Measurements from ENCODE around the gene AMOT. TPM values are rescaled to one million over a fixed set of nuclear protein-coding genes. Genes with fewer than 3 reads are reported as not detected.

The AMOT gene
- total RNA-seq, 4 donors from 2014 or later, result 6.1 to 26.0 (median 10.4) TPM

DNA sequence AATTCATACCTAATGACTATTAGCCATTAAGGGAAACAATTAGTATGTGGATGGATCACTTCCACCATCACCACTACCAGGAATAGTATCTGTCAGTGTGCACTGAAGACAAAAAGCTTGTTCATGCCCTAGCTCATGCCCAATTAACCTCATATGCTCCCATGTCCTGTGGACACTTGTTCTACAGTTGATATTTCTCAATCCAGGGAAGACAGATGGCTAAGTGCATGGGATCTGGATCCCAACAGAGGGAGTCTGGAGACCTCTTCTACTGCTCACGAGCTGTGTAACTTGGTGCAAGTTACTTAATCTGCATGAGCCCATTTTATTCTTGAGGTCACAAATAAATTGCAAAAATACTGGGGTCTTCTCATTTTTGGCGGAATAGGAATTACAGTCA lies 23.7 kb downstream of the AMOT start:
- TF ChIP-seq, protein P1, sequence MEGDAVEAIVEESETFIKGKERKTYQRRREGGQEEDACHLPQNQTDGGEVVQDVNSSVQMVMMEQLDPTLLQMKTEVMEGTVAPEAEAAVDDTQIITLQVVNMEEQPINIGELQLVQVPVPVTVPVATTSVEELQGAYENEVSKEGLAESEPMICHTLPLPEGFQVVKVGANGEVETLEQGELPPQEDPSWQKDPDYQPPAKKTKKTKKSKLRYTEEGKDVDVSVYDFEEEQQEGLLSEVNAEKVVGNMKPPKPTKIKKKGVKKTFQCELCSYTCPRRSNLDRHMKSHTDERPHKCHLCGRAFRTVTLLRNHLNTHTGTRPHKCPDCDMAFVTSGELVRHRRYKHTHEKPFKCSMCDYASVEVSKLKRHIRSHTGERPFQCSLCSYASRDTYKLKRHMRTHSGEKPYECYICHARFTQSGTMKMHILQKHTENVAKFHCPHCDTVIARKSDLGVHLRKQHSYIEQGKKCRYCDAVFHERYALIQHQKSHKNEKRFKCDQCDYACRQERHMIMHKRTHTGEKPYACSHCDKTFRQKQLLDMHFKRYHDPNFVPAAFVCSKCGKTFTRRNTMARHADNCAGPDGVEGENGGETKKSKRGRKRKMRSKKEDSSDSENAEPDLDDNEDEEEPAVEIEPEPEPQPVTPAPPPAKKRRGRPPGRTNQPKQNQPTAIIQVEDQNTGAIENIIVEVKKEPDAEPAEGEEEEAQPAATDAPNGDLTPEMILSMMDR (IDR thresholded peaks at IDR 0.05; ENCODE audit: low read depth), result no peak

DNA sequence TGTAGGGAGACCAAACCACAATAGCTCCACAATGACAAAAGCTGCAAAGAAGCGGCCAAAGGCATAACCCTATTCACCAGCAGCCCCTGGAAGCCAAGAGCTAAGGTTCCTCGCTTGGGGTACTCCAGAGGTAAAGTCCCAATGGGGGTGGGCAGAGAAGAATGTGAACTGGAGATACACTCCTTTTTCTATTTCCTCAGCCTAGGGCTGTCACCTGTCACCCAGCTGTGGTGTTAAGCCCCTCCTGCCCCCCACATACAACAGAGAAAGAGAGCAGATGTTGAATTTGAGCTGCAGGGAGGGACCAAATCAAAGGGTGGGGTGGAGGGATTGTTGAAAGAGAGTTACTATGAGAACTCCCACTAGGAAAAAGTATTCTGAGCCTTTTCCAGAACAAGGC lies 26.1 kb downstream of the AMOT start:
- TF ChIP-seq, protein P1 (IDR thresholded peaks at IDR 0.05; ENCODE audit: low read depth), result no peak

DNA sequence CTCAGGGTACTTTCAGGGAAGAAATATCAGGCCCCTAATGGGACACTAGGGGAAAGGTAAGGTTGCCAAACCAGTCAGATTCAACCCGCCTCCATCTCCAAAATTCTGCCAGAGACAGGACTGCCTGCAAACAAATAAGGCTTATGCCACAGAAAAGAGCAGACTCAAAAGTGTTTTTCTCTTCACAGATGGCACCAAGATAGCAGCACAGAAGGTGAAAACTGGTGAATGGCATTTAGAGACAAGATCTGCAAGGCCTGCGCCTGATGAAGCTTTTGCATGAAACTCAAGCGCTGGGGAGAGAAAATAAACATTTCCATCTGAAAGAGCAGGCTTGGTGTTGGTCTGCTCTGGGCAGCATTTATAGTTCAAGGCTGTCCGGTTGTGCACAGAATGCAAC lies 27.9 kb downstream of the AMOT start:
- TF ChIP-seq, protein P1 (IDR thresholded peaks at IDR 0.05; ENCODE audit: low read depth), result no peak

DNA sequence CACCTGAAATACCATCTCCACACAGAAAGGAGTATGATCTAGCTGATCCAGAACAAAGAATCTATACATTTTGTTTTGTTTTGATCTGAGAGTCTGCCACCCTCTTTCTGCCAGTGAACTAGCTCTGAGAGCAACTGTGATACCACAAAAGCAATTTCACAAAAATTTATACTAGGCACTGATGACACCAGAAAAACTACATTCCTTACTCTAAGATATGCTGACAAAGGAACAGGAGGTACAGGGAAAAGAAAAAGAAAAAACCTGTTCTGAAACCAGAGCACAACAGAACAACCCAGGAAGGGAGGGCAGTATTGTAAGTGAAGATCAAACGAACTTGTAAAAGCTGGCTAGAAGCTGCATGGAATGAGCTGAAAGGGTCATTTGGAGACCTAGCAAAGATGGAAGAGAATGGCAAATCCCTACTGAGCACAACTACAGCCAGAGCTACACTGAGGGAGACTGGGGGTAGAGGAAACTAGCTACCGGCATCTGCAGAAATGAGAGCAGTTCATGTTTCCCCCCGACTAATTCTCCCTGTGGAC lies 31.9 kb downstream of the AMOT start:
- TF ChIP-seq, protein P1 (IDR thresholded peaks at IDR 0.05; ENCODE audit: low read depth), result no peak

DNA sequence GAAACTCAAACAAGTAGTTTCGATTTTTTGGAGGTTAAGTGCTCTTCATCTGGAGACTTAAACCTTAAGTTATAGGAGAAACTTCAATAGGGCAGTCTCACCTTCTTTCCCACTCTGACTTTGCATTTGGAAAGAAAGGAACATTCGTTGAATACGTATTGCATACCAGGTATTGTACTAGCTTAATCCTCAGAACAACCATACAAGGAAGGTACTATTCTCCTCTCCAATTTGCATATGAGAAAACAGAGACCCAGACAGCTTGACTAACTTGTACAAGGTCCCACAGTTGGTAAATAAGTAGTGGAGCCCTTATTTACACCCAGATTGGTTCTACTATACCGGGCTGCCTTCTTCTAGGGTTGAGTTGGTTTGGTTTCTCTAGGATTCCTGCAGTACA lies 32.6 kb downstream of the AMOT start:
- TF ChIP-seq, protein P1 (IDR thresholded peaks at IDR 0.05; ENCODE audit: low read depth), result no peak

DNA sequence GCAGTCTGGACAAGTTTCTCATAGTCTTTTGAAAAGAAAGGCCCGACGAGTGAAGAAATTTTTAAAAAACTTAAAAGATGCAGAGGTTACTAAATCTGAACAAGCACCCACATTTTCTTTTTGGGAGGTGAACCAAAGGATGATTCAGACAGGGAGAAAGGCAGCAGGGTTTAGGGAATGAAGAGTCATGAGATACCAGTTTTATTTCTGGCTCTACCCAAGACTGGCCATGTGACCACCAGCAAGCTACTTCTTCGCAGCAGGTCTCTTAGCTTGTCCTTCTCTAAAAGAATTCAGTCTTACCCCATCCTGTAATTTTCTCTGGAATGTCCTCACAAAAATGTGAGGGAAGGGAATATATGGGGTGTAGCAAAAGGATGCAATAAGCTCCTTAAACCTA lies 37.6 kb downstream of the AMOT start:
- TF ChIP-seq, protein P1 (IDR thresholded peaks at IDR 0.05; ENCODE audit: low read depth), result no peak

DNA sequence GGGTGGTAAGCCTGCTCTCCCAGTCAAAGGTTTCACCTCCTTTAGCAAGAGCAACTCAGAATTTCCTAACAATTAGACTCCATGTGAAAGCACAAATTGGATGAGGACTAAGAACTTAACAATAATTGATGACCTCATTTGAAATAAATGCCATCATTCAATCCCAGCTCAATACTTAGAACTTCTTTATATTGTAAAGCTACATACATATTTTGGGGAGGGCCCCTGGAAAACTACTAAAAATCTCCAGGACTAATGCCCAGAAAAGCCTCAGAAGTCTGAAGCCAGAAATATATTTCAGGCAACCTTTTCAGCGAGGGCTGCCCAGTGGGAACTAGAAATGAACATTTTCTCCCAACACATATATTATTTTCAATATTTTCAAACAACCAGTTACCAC lies 38.1 kb downstream of the AMOT start:
- TF ChIP-seq, protein P1 (IDR thresholded peaks at IDR 0.05; ENCODE audit: low read depth), result no peak

Measured in subcutaneous adipose tissue (tissue), 4 donors.